ENCODE data around the gene FHIT.
"Not testable (repeated sequence)": the region's sequence is repeated elsewhere in the genome, so short reads cannot be mapped to it uniquely, and the experiment has no call there.

FHIT gene

DNA sequence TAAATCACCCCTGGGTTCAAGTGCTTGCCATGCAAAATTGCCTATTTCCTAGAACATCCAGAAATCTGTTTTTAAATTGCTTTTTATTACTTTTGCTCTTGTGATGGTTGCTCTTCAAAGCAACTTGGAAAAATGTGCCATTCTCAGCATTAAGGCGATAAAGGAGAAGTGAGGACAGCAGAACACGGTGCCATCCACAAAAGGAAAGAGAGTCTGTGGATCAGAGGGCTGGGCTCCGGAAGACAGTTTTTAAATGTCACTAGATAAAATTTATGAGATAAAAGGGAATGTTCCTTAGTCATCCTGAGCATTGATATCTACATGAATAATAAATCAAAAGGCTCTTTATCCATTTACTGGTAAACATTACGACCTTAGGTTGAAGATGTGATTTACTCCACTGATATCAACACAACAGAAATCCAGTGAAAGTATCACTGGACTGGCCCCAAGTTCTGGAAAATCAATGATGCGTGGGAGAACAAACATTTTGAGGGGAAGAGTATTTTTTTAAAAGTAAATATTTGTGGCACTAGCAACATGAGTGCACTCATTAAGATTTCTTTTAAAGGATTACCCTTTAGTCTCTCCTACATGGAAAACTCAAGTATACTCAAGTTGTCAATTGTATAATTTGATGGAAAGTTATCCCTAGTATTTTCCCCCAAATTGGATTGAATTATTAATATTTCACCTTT, 554.7 kb downstream of the FHIT start:
- peak; percentile 23 for DNase-seq

DNA sequence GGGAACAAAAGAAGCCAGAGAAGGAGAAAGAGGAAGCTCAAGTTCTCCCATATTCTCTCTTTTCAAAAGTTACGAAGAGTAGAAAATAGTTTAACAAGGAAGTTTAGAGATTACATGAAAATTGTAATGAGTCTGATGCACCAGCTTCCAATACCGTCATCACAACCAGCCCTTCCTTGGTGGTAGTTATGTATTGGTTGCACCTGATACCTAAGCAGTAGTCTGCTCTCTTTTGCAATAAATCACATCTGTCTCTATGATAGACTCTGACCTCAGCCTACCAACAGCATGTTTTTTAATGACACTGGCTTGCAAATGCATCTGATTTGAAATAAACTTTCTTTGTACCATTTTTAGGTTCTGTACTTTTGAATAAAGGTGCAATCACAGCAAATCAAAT, 575.8 kb downstream of the FHIT start:
- DNase-seq: no peak

GRCh38 chr3:60674870-60675269, 576.4 kb downstream of the FHIT start:
- DNase-seq: no peak

DNA sequence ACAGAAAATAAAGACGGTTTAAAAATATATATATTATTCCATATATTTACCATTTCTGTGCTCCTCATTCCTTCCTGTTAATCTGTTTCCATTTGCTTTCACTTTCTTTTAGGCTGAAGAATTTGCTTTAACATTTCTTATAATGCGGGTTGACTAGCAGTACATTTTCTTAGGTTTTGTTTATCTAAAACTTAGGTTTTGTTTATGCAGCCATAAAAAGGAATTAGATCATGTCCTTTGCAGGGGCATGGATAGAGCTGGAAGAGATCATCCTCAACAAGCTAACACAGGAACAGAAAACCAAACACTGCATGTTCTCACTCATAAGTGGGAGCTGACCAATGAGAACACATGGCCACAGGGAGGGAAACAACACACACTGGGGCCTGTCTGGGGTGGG, 578.1 kb downstream of the FHIT start:
- DNase-seq: no peak

GRCh38 chr3:60672337-60672736, 578.9 kb downstream of the FHIT start:
- DNase-seq: not testable (repeated sequence)

DNA sequence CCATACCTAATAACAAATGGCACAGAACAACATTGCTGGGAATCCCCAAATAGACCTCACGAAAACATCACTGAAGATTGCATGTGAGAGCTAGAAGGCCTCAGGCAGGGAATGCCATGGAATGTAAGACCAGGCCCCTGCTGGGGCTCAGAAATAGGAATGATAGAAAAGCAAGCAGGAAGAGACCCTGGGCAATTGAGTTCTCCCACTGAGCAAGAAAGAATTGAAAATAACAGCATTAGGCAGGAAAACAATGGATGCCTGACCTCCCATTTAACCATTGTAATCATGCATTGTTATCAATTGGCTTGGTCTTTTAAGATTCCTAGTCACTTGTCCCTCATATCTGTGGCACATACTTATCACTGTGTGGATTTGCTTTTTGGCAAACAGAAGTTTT, 581.6 kb downstream of the FHIT start:
- no peak for DNase-seq

GRCh38 chr3:60660026-60660425, 591.2 kb downstream of the FHIT start:
- DNase-seq: no peak

- no peak for DNase-seq
Measured at GRCh38 chr3:60659098-60659497, 592.2 kb downstream of the FHIT start.

- no peak for DNase-seq
Measured at GRCh38 chr3:60657972-60658371, 593.3 kb downstream of the FHIT start.

GRCh38 chr3:60652829-60653228, 598.4 kb downstream of the FHIT start:
- no peak for DNase-seq

DNA sequence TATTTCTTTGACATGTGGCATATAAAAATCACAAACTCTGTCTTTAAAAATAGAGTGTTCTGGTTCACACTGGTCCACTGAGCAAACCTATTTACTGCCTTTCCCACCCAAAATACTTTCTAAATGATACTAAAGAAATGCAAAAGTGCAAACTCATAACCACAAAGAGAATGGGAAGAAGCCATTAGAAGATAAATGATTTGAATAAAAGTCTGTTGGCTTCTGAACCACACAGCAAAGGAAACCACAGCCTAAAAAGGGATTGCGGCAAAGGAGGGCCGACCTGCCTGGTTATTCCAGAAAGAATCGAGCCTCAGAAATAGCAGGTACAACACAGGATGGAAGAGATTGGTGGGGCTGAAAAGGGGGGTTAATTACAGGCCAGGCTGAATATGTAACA, 599.5 kb downstream of the FHIT start:
- no peak for DNase-seq

GRCh38 chr3:60650171-60650570, 601.1 kb downstream of the FHIT start:
- DNase-seq: no peak

DNA sequence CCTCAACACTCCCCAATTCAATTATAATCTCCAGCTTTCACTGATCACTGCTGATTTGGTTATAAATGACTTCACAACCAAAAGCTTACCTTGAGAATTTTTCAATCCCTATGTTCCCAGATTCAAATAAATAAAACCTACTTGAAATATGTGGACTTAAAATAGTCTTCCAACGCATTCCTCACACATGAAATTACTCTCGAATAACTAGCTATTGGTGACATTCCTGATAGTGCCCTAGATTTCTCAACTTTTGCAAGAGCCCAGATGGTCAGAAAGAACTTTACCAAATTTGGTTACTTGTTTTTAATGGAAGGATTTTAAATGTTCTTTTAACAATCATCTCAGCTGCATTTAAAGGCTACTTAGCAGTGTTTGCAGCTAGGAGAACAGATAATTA, 605.5 kb downstream of the FHIT start:
- no peak for DNase-seq

DNA sequence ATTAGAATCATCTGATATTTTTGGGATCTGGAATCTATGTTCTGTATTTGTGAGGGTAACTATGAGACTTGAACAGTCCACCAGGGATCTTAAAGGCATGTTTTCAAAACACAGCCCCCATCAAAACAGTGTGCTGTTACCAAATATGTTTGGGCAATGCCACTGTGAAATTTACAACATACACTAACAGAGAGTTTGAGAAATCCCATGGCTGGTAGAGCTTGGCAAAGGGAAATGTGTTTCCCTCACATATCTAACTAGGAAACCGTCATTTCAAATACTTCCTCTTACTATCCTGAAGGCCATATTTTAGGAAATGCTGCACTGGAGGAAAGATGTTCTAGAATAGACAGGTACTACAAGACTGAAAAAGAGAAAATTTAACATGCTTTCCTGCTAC, 607.4 kb downstream of the FHIT start:
- no peak for DNase-seq

- DNase-seq: no peak
Measured at GRCh38 chr3:60641354-60641753, 609.9 kb downstream of the FHIT start.

GRCh38 chr3:60636846-60637245, 614.4 kb downstream of the FHIT start:
- no peak for DNase-seq

DNA sequence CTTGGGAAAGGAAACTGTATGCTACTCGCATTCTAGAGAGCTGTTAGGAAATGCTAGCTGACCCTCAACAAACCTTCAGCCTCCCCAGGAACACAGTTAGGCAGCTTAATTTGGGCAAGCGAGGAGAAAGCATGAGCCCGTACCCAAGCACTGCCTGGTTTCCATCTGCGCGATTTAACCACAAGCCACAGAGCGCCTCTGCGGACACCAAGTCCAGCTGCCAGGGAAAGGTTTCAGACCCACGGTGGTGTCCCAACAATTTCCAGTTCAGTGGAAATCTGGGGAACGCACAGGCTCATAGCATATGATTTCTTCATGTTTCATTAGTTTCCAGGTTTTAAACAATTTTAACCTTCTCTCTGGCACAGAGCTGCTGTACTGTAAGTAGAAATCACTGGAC, 617.6 kb downstream of the FHIT start:
- DNase-seq: no peak

GRCh38 chr3:60631509-60631908, 619.7 kb downstream of the FHIT start:
- no peak for DNase-seq

DNA sequence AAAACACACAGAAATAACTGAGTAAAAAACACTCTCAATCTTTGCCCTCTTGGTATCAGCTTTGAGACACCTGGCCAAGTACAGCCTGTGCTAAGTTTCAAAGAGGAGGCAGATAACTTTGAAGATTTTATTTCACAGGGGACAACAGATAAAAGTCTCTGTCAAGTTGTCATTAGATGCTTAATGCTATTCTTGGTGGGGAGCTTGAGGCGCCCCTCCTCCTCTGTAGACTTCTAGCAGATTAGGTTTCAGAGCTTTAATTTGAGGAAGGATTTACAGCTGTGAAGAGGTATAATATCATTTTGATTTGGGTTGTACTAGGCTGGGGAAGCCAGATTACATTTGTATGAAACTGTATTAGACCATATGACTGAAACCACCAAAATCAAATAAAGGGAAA, 620.3 kb downstream of the FHIT start:
- no peak for DNase-seq

- no peak for DNase-seq
Measured at GRCh38 chr3:60629816-60630215, 621.4 kb downstream of the FHIT start.

DNA sequence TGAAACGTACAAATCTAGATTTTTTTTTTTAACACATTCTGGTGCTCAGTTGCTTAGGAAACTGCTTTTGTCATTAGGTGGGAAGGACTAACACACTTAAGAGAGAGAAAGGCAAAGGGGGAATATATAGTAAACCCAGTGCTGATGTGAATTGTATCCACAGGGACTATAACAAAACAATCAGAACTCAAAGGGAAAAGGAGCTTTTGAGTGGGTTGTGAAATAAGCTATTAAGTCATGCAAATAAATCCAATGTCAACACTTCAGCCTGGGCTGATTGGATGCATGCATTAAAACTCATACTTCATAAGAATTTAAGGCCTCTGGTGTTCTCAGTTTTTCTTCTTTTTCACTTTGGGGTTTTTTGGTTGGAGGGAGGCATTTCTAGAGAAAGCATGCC, 628.9 kb downstream of the FHIT start:
- DNase-seq: no peak

DNA sequence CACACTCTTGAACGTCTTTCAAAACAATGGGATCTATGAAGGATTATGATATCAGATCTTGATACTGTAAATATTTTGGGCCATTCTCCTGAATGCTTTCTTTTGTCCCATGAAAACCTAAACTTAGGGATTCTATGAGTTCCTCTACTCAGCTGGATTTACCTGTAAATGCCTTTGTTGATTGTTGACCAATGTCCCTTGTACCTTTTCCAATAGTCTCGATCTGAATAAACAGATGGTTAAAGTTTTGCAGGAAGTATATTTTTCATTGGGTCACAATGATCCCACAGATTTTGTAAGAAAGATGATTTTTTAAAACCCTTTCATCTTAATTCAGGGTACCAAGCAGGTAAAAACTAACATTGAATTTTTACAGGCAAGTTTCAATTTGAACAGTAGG, 634.1 kb downstream of the FHIT start:
- no peak for DNase-seq

- no peak for DNase-seq
Measured at GRCh38 chr3:60613769-60614303, 637.4 kb downstream of the FHIT start.

DNA sequence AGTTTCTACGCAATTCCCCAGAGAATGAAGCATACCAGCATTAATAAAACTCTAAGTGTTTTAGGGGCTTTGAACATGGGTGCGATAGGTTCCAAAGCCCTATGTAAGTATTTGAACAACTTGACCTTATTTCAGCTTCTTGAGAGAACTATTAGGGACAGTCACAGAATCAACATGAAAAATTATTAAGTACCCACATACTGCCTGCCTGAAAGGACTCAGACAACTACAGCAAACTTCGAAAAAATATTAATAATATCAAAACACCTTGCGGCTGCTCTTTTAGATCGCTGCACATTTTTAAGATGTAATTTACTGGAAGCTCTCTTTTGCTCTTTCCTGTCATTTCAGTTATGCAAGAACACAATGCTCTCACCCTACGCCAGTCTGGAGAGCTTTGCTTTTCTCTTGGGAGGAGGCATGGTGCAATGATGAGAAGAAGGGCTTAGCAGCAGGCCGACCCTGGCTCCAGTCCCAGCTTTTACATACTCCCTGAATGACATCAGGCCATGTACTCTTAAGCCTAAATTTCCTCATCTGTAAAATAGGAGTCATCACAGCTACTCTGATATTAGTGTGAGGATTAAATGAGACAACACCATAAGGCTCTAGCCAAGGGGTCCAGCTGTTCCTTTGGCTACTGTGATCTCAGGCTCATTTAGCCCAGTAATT, 640.7 kb downstream of the FHIT start:
- no peak for DNase-seq

GRCh38 chr3:60609446-60609845, 641.8 kb downstream of the FHIT start:
- DNase-seq: no peak

All from NCI-H345 (cell line).